GM12865 (cell line): ENCODE results near the gene ZCCHC9.
"Not testable (repeated sequence)": the region's sequence is repeated elsewhere in the genome, so short reads cannot be mapped to it uniquely, and the experiment has no call there.

Experiments
- DNase-seq: peaks from one replicate; pipeline ENCODE4 v3.0.0; 2010; ENCODE audit warnings: low read depth
- H3K4me3 ChIP-seq: 2 replicates; pipeline ENCODE4 v1.5.1; 2011; ENCODE audit warnings: mild to moderate bottlenecking, low read depth, low read length, control low read depth
- CTCF ChIP-seq: IDR thresholded peaks from 2 replicates; pipeline ENCODE4 v1.5.1; 2011; ENCODE audit warnings: low read length, control low read depth, low read depth, inconsistent platforms; ENCODE audit not compliant: insufficient read depth; ENCODE audit errors: missing control alignments

ZCCHC9 gene, protein sequence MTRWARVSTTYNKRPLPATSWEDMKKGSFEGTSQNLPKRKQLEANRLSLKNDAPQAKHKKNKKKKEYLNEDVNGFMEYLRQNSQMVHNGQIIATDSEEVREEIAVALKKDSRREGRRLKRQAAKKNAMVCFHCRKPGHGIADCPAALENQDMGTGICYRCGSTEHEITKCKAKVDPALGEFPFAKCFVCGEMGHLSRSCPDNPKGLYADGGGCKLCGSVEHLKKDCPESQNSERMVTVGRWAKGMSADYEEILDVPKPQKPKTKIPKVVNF

DNA sequence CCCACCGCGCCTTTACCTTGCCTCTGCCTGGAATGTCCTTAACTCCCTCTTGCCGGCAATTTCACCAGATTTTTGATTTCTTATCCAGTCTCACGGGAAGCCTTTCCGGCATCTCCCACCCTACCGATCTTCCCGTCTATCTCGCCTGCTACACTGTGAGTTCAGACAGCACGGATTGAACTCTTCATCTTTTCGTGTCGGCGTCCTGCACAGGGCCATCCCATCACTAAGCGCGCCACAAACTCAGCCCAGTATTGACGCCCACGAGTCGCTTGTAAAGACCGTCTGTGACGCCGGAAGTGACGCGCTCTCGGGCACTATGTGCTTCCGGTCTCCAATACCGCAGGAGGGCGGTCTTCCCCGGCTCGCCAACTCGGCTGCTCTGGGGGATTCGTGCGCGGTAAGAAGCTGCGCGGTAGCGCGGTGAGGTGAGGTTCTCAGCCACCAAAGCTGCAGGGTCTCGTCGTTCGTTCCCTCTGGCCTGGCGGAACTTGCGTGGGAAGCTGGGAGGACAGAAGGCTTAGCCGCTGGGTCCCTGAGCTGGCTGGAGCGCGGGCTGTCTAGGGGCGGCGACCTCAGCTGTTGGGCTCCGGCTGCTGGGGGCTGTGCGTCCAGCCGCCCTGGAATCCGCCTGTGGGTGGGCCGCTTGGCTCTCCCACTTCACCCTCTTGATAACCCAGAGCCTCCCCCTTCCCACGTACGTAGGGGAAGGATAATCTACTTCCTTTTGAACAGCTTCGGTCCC, at the start of gene ZCCHC9:
TSS of gene ZCCHC9 (plus strand) at position 317 of the 745 bp plus-strand sequence. CDS start 3,171 bp downstream, outside the sequence.
- peak within 1 kb of the TSS; percentile 97 for H3K4me3 ChIP-seq
- peak; percentile 97 for DNase-seq
- TF ChIP-seq CTCF = peak; percentile 11

DNA sequence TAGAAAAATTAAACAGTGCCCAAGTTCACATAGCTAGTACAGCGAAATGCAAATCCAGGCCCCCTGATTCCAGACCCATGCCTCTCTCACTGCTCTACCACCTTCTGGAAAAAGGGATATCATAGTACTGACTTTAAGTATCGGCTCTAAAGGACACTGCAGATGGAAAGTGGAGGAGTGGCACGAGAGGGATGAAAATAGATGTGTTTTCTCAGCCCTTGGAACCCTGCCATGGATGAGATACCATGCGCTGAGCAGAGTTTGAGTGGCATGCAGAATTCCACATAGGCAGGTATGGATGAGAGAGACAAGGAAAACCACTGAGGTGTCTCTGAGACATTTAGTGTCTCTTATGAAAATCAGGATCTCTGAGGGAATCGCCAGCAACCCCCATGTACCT, 49.5 kb upstream of the ZCCHC9 start:
- TF ChIP-seq CTCF = no peak
- no peak for DNase-seq
- no peak overlapping the region for H3K4me3 ChIP-seq

GRCh38 chr5:81252904-81253303, 48.5 kb upstream of the ZCCHC9 start:
- DNase-seq = no peak
- no peak for TF ChIP-seq CTCF
- H3K4me3 ChIP-seq = no peak overlapping the region

- DNase-seq = no peak
These were observed 47.5 kb upstream of the ZCCHC9 start for GRCh38 chr5:81253875-81254274.

DNA sequence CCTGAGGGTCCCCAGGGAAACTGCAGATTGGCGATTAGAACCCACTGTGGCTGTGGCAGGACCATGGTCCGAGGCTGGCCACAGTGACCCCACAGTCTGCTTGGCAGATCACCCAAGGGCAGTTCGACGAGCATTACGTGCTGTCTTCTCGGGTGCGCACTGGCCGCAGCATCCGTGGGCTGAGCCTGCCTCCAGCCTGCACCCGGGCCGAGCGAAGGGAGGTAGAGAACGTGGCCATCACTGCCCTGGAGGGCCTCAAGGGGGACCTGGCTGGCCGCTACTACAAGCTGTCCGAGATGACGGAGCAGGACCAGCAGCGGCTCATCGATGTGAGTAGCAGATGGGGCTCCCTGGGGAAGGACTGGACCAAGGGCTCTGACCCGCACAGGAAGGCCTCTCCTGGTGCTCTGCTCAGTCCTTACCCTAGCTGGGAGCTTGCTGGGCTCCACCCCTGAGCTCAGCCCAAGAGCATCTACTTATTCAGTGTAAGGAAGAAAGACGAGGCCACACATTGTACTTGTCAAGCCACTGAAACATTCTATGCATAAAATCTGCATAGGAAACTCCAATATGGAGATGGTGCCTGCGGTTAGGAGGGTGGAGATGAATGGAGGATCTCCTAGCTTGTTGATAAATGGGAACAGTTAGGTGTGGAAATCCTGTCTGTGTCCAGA, 46.4 kb upstream of the ZCCHC9 start:
- H3K4me3 ChIP-seq = no peak overlapping the region
- TF ChIP-seq CTCF = no peak
- DNase-seq = no peak

More at GRCh38 chr5:81253875-81254274, 47.5 kb upstream of the ZCCHC9 start:
- TF ChIP-seq CTCF = no peak
- no peak overlapping the region for H3K4me3 ChIP-seq

GRCh38 chr5:81256766-81257165, 44.6 kb upstream of the ZCCHC9 start:
- TF ChIP-seq CTCF = no peak
- DNase-seq = no peak
- no peak overlapping the region for H3K4me3 ChIP-seq

GRCh38 chr5:81262796-81263195, 38.6 kb upstream of the ZCCHC9 start:
- not testable (repeated sequence) for H3K4me3 ChIP-seq, DNase-seq
